Spleen (tissue), 11 donors: ENCODE results near the gene BCL2. TPM values are rescaled to one million over a fixed set of nuclear protein-coding genes. Genes with fewer than 3 reads are reported as not detected.

ENCODE experiments used
- DNase-seq: peaks from one replicate; pipeline ENCODE4 v3.0.0-alpha.2; 2020
- H3K27ac ChIP-seq, 8 donors: fragments of 200-600 bp; sonication (generic) in 7 of 8; 1 replicate in 4 of 8; 2 replicates in 4 of 8; pipeline versions ENCODE4 v1.5.0 to v1.8.0; 2016 to 2021; ENCODE audit warnings: inconsistent platforms in 4 of 8, mild to moderate bottlenecking in 4 of 8, moderate library complexity in 1 of 8
- H3K27me3 ChIP-seq, 7 donors: fragments of 200-600 bp; sonication (generic) in 6 of 7; replicated peaks in 1 of 7; 1 replicate in 4 of 7; 2 replicates in 3 of 7; pipeline versions ENCODE4 v1.5.0 to v1.8.0; 2016 to 2021; ENCODE audit warnings: inconsistent platforms in 3 of 7, mild to moderate bottlenecking in 1 of 7
- H3K36me3 ChIP-seq, 6 donors: fragments of 200-600 bp; sonication (generic) in 5 of 6; 1 replicate in 4 of 6; 2 replicates in 2 of 6; pipeline versions ENCODE4 v1.5.0 to v1.8.0; 2016 to 2021; ENCODE audit warnings: inconsistent platforms in 2 of 6
- H3K4me1 ChIP-seq, 6 donors: fragments of 200-600 bp; sonication (generic) in 5 of 6; 1 replicate in 3 of 6; 2 replicates in 3 of 6; pipeline versions ENCODE4 v1.5.0 to v1.8.0; 2016 to 2021; ENCODE audit warnings: inconsistent platforms in 3 of 6
- H3K4me3 ChIP-seq, 8 donors: fragments of 200-600 bp; sonication (generic) in 7 of 8; 1 replicate in 4 of 8; 2 replicates in 4 of 8; pipeline versions ENCODE4 v1.5.0 to v1.8.0; 2016 to 2021; ENCODE audit warnings: inconsistent platforms in 4 of 8, mild to moderate bottlenecking in 4 of 8, moderate library complexity in 2 of 8
- H3K9me3 ChIP-seq, 8 donors: fragments of 200-600 bp; sonication (generic) in 7 of 8; 1 replicate in 4 of 8; 2 replicates in 4 of 8; pipeline versions ENCODE4 v1.5.0 to v1.8.0; 2016 to 2021; ENCODE audit warnings: inconsistent platforms in 4 of 8
- POLR2A ChIP-seq, 3 donors: fragments of 450-650 bp; IDR thresholded peaks; one replicate each; pipeline ENCODE4 v1.5.1; 2017; ENCODE audit warnings: antibody characterized with exemption in 3 of 3, mild to moderate bottlenecking in 1 of 3
- POLR2AphosphoS5 ChIP-seq, 3 donors: sonication (generic); formaldehyde crosslinking; IDR thresholded peaks; one replicate each; pipeline ENCODE4 v1.5.1; 2017; ENCODE audit warnings: antibody characterized with exemption in 3 of 3
- WGBS, 5 donors: extraction: QIAGEN DNeasy Blood & Tissue Kit in 3 of 5; methylation state at CpG; one replicate each; pipeline versions ENCODE4 v1.1.5 to v1.1.7; 2013 to 2018; 5-methylcytosine and 5-hydroxymethylcytosine counted together
- intact Hi-C: fragments of 100-400 bp; cut with DNase I; formaldehyde crosslinking; loops from one replicate; pipeline ENCODE4 v1.15.0; 2023; ENCODE audit warnings: low total_unique reads
- polyA plus RNA-seq, 3 donors: library from polyadenylated mRNA; stranded (reverse); fragments of 200-250 nt; gene quantifications; one replicate each; pipeline ENCODE4 v1.2.1, GENCODE V29; 2013
- total RNA-seq, 7 donors: library from RNA; depleted of rRNA in 3 of 7; stranded (reverse); fragments of >200 nt in 3 of 7; fragmentation: NEBNext Ultra II Directional in 4 of 7; extraction: Animal tissue kit (Norgen Biotek cat#: 25700) in 4 of 7; gene quantifications; one replicate each; pipeline versions ENCODE4 v1.1.0 to v1.2.1, GENCODE V29; 2016 to 2021
- TF ChIP-seq, protein P1 (sequence below), 11 experiments: fragments of 200-600 bp in 7 of 11; fragments of 450-650 bp in 4 of 11; sonication (generic) in 4 of 11; IDR thresholded peaks in 8 of 11; conservative IDR thresholded peaks in 3 of 11; 1 replicate in 7 of 11; 2 replicates in 4 of 11; pipeline versions ENCODE4 v1.4.0 to v1.8.0; 2016 to 2021; ENCODE audit warnings: antibody characterized with exemption in 11 of 11, inconsistent platforms in 4 of 11, mild to moderate bottlenecking in 1 of 11
- donor health status: healthy with polysubstance abuse.
- donor health status: DM: no; HTN: no; CAD: no; lungs with moderate emphysema.
- donor health status: DM: no; HTN: no; CAD: no.
- donor health status: Bipolar disorder and iron deficiency.
- donor health status: healthy.
- donor health status: DM: no; HTN: no; CAD: no.
- donor health status: DM: yes; HTN: yes; CAD: no.

The BCL2 gene
- total and polyA plus RNA-seq, 10 donors, result 9.6 to 112 (median 69.1) TPM

DNA sequence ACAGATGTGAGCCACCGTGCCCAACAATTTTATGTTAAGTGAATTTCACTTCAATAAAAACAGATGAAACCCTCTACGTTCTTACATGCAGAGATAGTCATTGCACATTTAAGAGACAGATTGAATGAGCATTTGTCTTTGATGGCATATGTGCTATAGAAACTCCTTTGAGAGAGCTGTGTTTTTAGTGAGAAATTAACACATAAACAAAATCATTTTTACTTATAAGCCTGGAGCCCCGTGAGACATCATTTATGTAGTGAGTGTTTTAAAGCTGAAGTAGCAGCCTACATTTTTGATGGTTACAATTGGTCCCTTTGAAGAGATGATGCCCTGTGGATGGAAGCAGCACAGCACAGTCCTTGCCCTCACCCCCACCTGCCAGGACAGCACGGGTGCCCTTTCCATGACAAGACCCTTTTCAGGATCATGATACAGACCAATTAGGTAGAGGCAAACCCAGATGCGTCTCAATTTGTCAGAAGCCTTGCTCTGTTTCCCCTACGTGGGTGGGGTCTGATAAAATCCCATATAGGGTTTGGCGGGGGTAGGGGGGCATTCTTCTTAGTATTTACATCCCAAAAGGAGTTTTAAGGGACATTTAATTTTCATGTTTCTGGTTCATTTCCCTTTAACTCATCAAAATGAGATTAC is 237.1 kb downstream of the BCL2 start:
- Histone ChIP-seq H3K27ac (no peak overlapping the region), H3K27me3 (no peaks in the 10 kb centered on the region), H3K4me1 (peaks cover 0 to 9% (median 3%) of the 10 kb centered on the region in 6 donors), H3K9me3 (peaks cover 0 to 14% (median 10%) of the 10 kb centered on the region in 8 donors), H3K4me3 (no peak overlapping the region), H3K36me3 (no peaks in the 10 kb centered on the region)
- TF ChIP-seq, protein P1, sequence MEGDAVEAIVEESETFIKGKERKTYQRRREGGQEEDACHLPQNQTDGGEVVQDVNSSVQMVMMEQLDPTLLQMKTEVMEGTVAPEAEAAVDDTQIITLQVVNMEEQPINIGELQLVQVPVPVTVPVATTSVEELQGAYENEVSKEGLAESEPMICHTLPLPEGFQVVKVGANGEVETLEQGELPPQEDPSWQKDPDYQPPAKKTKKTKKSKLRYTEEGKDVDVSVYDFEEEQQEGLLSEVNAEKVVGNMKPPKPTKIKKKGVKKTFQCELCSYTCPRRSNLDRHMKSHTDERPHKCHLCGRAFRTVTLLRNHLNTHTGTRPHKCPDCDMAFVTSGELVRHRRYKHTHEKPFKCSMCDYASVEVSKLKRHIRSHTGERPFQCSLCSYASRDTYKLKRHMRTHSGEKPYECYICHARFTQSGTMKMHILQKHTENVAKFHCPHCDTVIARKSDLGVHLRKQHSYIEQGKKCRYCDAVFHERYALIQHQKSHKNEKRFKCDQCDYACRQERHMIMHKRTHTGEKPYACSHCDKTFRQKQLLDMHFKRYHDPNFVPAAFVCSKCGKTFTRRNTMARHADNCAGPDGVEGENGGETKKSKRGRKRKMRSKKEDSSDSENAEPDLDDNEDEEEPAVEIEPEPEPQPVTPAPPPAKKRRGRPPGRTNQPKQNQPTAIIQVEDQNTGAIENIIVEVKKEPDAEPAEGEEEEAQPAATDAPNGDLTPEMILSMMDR (IDR thresholded peaks at IDR 0.05 in 8 of 11, conservative IDR thresholded peaks at IDR 0.05 in 3 of 11), result no peak
- no peak for TF ChIP-seq POLR2AphosphoS5 (IDR thresholded peaks at IDR 0.05)
- TF ChIP-seq POLR2A (IDR thresholded peaks at IDR 0.05), result no peak
- intact Hi-C loops, result no loop called here
- 88 to 90% (median 89%) methylated on average over 7 of the region's 7 CpGs for WGBS, 5 donors
- DNase-seq, result no peak

DNA sequence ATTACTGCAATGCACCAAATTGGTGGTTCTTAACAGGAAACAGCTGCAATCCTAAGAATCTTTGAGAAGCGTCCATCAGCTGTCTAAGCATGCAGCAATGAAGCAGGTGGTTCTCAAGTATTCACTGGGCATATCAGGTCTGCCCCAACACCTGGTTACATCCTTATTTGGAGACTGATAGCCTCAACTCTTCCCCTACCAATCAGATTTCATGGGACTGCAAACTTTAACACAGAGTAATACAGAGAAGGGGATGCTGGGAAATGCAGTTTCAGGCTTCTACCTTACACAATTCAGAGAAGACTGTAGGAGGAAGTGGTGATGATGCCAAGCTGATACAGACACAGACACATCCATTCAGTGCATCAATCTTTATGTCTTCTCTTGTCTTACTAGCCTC is 240.5 kb downstream of the BCL2 start:
- DNase-seq, result no peak
- Histone ChIP-seq H3K27ac (no peak overlapping the region), H3K27me3 (no peaks in the 10 kb centered on the region), H3K9me3 (peaks cover 0 to 14% (median 10%) of the 10 kb centered on the region in 8 donors), H3K4me1 (peaks cover 0 to 22% (median 10%) of the 10 kb centered on the region in 6 donors), H3K36me3 (no peaks in the 10 kb centered on the region), H3K4me3 (no peak overlapping the region)
- no peak for TF ChIP-seq POLR2A (IDR thresholded peaks at IDR 0.05)
- TF ChIP-seq, protein P1 (IDR thresholded peaks at IDR 0.05 in 8 of 11, conservative IDR thresholded peaks at IDR 0.05 in 3 of 11), result no peak
- TF ChIP-seq POLR2AphosphoS5 (IDR thresholded peaks at IDR 0.05), result no peak
- 26 to 55% (median 32%) methylated on average over 1 of the region's 1 CpG for WGBS, 5 donors
- intact Hi-C loops, result no loop called here

DNA sequence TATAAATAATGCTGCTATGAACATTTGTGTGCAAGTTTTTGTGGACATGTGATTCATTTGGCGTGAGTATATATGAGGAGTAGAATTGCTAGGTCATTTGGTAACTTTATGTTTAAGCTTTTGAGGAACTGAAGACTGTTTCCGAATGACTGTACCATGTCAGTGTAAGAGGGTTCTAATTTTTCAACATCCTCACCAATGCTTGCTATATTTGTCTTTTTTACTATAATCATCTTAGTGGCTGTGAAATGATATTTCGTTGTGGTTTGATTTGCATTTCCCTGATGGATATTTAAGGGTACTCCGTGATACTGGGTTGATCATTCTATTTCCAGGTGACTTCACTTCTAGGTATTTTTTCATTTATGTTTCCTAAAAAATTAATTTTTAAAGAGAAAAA is 241.1 kb downstream of the BCL2 start:
- H3K4me1 ChIP-seq, result peaks cover 0 to 22% (median 10%) of the 10 kb centered on the region in 6 donors
- 44 to 54% (median 49%) methylated on average over 4 of the region's 4 CpGs for WGBS, 5 donors
- intact Hi-C loops, result no loop called here
- H3K27me3 ChIP-seq, result no peaks in the 10 kb centered on the region
- no peaks in the 10 kb centered on the region for H3K36me3 ChIP-seq
- peaks cover 0 to 14% (median 10%) of the 10 kb centered on the region in 8 donors for H3K9me3 ChIP-seq
- no peak overlapping the region for H3K27ac ChIP-seq
- DNase-seq, result no peak
- TF ChIP-seq POLR2A (IDR thresholded peaks at IDR 0.05) (no peak), POLR2AphosphoS5 (IDR thresholded peaks at IDR 0.05) (no peak)
- TF ChIP-seq, protein P1 (IDR thresholded peaks at IDR 0.05 in 8 of 11, conservative IDR thresholded peaks at IDR 0.05 in 3 of 11), result no peak
- H3K4me3 ChIP-seq, result no peak overlapping the region

DNA sequence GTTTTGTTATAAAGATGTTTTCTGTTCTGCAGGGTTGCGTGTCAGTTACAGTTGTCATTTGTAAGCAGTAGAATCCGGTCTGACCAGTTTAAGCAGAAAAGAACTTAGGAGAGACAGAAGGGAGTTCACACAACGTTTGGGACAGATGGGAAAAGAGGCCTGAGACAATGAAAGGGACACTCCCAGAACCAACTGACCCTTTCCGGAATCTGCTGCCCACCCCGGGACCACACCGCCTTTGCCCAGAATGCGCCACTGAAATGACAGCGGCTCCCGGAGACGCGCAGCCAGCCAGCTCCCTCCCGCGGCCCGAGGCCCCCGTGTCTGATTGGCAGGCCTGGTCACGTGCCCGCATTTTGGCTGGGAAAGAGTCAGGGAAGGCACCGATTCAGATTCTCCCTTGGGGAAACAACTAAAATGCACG is 244.6 kb downstream of the BCL2 start:
- Histone ChIP-seq H3K4me1 (peaks cover 0 to 26% (median 10%) of the 10 kb centered on the region in 6 donors), H3K4me3 (peak overlapping the region; percentile 11 to 65 (median 29)), H3K27ac (peak overlapping the region in 6 of 8 donors; percentile 51 to 70 (median 58)), H3K9me3 (peaks cover 0 to 11% (median 6%) of the 10 kb centered on the region in 8 donors), H3K27me3 (no peaks in the 10 kb centered on the region), H3K36me3 (no peaks in the 10 kb centered on the region)
- 1 to 11% (median 5%) methylated on average over 19 of the region's 19 CpGs for WGBS, 5 donors
- intact Hi-C loops, result no loop called here
- DNase-seq, result peak; percentile 95
- TF ChIP-seq POLR2AphosphoS5 (IDR thresholded peaks at IDR 0.05) (peak; percentile 32 to 74 (median 74)), POLR2A (IDR thresholded peaks at IDR 0.05) (no peak)
